ENCODE measurements around the gene BOK. TPM values are rescaled to one million over a fixed set of nuclear protein-coding genes. Genes with fewer than 3 reads are reported as not detected.

Gene BOK
- total RNA-seq, 1 donor from 2014 or later, result 86.8 TPM

DNA sequence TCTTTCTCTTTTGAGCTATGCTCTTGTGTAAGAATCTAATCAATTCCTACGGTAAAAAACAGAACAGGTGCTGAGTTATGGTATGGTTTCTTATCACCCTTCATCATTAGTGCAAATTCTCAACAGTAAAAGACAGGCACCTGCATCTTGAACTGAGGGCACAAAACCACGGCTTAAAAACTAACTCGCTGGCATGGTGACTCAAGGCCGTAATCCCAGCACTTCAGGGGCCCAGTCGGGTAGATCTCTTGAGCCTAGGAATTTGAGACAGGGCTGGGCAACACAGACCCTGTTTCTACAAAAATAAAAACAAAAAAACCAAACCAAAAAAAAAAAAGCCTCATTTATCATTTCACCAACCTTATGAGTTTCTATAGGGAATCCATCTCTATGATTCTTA, 45.1 kb downstream of the BOK start:
- H3K4me3 ChIP-seq (ENCODE audit: low read depth, low read length), result no peak overlapping the region
- H3K36me3 ChIP-seq (ENCODE audit: control insufficient read depth, insufficient read depth, low read length), result peaks cover 1% of the 10 kb centered on the region
- DNase-seq (ENCODE audit: low read depth), result no peak
- TF ChIP-seq, protein P1, sequence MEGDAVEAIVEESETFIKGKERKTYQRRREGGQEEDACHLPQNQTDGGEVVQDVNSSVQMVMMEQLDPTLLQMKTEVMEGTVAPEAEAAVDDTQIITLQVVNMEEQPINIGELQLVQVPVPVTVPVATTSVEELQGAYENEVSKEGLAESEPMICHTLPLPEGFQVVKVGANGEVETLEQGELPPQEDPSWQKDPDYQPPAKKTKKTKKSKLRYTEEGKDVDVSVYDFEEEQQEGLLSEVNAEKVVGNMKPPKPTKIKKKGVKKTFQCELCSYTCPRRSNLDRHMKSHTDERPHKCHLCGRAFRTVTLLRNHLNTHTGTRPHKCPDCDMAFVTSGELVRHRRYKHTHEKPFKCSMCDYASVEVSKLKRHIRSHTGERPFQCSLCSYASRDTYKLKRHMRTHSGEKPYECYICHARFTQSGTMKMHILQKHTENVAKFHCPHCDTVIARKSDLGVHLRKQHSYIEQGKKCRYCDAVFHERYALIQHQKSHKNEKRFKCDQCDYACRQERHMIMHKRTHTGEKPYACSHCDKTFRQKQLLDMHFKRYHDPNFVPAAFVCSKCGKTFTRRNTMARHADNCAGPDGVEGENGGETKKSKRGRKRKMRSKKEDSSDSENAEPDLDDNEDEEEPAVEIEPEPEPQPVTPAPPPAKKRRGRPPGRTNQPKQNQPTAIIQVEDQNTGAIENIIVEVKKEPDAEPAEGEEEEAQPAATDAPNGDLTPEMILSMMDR (IDR thresholded peaks at IDR 0.05; ENCODE audit: insufficient read depth, low read length, poor library complexity, severe bottlenecking), result no peak
- H3K27me3 ChIP-seq (ENCODE audit: control insufficient read depth, insufficient read depth, low read length), result no peaks in the 10 kb centered on the region

DNA sequence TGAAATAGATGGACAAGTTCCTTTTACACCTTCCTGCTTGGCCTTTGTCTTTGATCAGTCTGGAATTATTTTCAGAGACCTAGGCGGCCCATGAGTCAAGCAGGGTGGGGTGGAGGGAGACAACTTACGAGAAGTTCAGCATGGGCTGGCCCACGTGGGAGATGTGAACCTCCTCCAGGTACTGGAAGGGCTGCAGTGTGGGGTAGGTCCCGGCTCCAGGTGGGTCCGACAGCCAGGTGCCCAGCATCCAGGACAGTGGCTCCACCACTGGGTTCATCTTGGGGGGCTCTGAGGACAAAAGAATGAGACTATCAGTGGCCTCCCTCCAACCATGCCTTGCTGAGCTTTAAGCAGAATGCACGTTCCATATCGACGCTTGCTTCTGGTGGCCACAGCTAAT, 47.6 kb downstream of the BOK start:
- Histone ChIP-seq H3K27me3 (ENCODE audit: control insufficient read depth, insufficient read depth, low read length) (no peaks in the 10 kb centered on the region), H3K36me3 (ENCODE audit: control insufficient read depth, insufficient read depth, low read length) (peaks cover 1% of the 10 kb centered on the region), H3K4me3 (ENCODE audit: low read depth, low read length) (no peak overlapping the region)
- no peak for DNase-seq (ENCODE audit: low read depth)
- TF ChIP-seq, protein P1 (IDR thresholded peaks at IDR 0.05; ENCODE audit: insufficient read depth, low read length, poor library complexity, severe bottlenecking), result no peak

DNA sequence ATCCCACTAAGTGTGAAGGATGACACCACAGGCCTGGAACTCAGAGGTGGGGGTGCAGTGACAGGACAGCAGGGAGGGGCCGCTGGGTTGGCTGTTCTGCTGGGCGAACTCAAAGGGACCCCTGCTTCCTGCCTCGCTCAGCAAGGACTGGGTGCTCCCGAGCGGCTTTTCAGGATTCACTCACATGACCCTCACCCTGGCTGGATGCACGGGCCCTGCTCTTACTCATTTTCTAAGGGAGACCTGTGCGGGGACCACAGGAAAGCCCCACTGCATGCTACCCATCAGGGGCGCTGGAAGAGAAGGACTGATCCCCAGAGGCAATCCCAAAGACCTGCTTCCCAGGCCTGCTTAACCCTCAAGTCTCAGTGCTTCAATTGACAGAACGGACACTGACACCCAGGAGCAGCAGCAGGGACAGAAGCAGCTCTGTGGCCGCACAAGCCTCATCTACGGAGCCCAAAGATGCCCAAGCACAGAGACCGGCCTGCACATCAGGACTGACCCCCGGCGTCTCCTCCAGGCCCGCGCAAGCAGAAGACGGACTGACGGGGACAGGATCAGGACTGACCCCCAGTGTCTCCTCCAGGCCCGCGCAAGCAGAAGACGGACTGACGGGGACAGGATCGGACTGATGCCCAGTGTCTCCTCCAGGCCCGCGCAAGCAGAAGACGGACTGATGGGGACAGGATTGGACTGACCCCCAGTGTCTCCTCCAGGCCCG, 48.8 kb downstream of the BOK start:
- Histone ChIP-seq H3K36me3 (ENCODE audit: control insufficient read depth, insufficient read depth, low read length) (peaks cover 1% of the 10 kb centered on the region), H3K27me3 (ENCODE audit: control insufficient read depth, insufficient read depth, low read length) (no peaks in the 10 kb centered on the region), H3K4me3 (ENCODE audit: low read depth, low read length) (no peak overlapping the region)
- TF ChIP-seq, protein P1 (IDR thresholded peaks at IDR 0.05; ENCODE audit: insufficient read depth, low read length, poor library complexity, severe bottlenecking), result no peak
- no peak for DNase-seq (ENCODE audit: low read depth)

DNA sequence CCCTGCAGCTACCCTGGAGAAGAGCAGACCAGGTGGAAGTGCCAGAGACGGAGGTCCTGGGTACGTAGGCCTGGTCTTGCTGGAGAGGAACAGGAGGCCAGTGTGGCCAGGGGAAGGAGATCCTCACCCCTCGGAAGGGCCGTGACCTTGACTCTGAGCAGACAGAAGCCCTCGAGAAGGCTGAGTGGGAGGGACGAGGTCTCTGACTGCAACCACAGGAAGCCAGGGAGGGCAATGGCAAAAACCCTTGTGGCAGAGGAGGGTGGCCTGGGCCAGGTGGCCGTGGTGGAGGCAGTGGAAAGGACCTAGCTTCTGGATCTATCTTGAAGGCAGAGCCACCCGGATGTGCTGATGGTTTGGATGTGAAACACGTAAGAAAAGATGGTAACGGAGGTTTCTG, 50.3 kb downstream of the BOK start:
- no peak for DNase-seq (ENCODE audit: low read depth)
- Histone ChIP-seq H3K4me3 (ENCODE audit: low read depth, low read length) (no peak overlapping the region), H3K36me3 (ENCODE audit: control insufficient read depth, insufficient read depth, low read length) (no peaks in the 10 kb centered on the region), H3K27me3 (ENCODE audit: control insufficient read depth, insufficient read depth, low read length) (no peaks in the 10 kb centered on the region)
- TF ChIP-seq, protein P1 (IDR thresholded peaks at IDR 0.05; ENCODE audit: insufficient read depth, low read length, poor library complexity, severe bottlenecking), result no peak

DNA sequence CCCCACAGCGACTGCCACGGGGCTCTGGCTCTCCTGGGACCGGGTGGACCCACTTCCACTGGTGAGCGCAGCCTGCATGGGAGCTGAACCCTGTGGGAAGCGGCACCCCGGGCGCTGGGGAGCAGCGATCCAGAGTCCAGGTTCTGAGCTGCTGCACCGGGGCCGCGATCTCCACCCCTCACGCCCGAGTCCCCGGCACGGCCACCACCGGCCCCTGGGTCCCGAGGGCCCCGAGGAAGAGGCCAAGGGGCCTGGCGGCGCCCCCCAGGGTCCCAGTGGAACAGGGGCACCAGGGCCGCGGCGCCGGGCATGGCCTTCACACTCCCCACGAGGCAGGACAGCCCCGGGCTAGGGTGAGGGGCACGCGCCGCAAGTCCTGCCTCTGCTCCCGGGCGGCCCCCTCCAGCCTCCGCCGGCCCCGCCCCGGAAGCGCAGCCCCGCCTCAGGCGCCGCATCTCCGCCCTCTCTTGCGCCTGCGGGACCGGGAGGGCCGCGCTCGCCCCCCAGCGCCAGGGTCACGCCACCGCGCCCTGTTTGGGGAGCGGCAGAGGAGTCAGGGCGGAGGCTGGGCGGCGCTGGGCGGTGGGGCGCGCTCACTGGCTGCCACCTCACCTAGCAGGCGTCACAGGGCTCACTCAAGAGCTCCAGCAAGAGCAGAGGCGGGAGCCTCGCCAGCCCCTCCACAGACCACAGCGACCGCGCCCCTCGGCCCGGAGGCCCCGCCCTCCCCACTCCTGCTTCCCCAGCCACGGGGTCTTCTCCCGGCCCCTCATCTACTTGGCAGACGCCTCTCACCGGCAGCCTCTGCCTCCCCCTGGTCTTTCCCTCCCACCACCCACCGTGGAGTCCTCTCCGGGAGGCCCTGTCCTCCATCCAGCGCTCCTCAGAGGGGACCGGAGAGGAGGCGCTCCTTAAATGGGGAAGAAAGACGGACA, 51.6 kb downstream of the BOK start:
- no peaks in the 10 kb centered on the region for H3K36me3 ChIP-seq (ENCODE audit: control insufficient read depth, insufficient read depth, low read length)
- H3K4me3 ChIP-seq (ENCODE audit: low read depth, low read length), result peak overlapping the region; percentile 49
- DNase-seq (ENCODE audit: low read depth), result peak; percentile 51
- TF ChIP-seq, protein P1 (IDR thresholded peaks at IDR 0.05; ENCODE audit: insufficient read depth, low read length, poor library complexity, severe bottlenecking), result peak; percentile 33
- H3K27me3 ChIP-seq (ENCODE audit: control insufficient read depth, insufficient read depth, low read length), result no peaks in the 10 kb centered on the region

Data from kidney epithelial cell (primary cell).